Esophagus muscularis mucosa (tissue), 3 donors: ENCODE data around the gene SLC24A3.

ENCODE experiments used
- CTCF ChIP-seq, 3 experiments: fragments of 200-600 bp in 2 of 3; fragments of 450-650 bp in 1 of 3; sonication (generic) in 2 of 3; IDR thresholded peaks; one replicate each; pipeline ENCODE4 v1.5.1; 2017 to 2019; ENCODE audit warnings: antibody characterized with exemption in 3 of 3, mild to moderate bottlenecking in 2 of 3, moderate library complexity in 1 of 3
- POLR2A ChIP-seq: fragments of 450-650 bp; IDR thresholded peaks from one replicate; pipeline ENCODE4 v1.6.1; 2017; ENCODE audit warnings: antibody characterized with exemption, moderate library complexity, mild to moderate bottlenecking, low read depth

- TF ChIP-seq CTCF (IDR thresholded peaks at IDR 0.05) = no peak
- no peak for TF ChIP-seq POLR2A
These were observed 131.9 kb downstream of the SLC24A3 start for GRCh38 chr20:19344341-19344740.
